HG03442 (cell line): ENCODE results near the gene PATJ.

Experiments
- ATAC-seq: cut with Tn5 transposase; IDR thresholded peaks from one replicate; pipeline ENCODE4 v1.9.1; 2021; ENCODE audit warnings: mild to moderate bottlenecking, moderate library complexity; ENCODE audit not compliant: unreplicated experiment

The PATJ gene

GRCh38 chr1:61976566-61976965 lies 234.3 kb downstream of the PATJ start:
- no peak for ATAC-seq

- no peak for ATAC-seq
Measured at GRCh38 chr1:61978796-61979195, 236.5 kb downstream of the PATJ start.

GRCh38 chr1:61979729-61980128 lies 237.4 kb downstream of the PATJ start:
- no peak for ATAC-seq

DNA sequence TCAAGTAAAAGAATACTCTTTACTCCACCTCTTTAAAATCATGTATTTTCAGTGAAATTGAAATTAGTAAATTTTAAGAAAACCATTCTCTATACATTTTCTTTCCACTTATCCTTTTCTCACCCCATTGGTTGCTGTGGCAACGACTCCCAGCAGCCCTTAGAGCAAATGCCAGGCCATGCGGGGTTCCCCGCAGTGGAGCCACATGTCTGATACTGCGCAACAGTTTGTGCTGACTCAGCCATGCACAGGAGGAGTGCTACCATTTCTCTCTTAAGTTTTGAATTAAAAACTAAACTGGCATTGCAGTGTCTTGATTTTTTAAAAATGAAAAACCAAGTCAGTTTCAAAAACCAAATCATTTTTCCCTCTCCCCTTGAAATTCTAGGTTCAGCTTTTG lies 238.3 kb downstream of the PATJ start:
- ATAC-seq, result no peak

- ATAC-seq, result no peak
Measured at GRCh38 chr1:61981870-61982660, 239.8 kb downstream of the PATJ start.

DNA sequence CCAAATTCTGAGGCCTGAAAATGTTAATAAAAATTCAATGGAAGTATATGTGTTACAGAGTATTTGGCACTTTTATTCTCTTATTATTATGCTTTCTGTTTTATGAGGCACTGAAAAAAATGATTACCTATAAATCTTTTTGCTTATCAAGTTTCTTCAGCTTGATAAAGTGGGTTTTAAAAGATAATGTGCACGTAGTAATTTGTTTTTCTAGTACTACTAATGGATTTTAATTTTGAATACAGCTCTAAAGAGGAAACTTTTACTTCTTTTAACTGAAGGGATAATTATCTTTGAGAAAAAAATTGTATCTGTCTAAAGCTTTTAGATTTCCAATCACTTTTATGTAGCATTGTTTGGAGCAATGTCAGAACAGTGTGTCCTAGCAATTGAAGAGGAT lies 241.0 kb downstream of the PATJ start:
- ATAC-seq, result no peak

DNA sequence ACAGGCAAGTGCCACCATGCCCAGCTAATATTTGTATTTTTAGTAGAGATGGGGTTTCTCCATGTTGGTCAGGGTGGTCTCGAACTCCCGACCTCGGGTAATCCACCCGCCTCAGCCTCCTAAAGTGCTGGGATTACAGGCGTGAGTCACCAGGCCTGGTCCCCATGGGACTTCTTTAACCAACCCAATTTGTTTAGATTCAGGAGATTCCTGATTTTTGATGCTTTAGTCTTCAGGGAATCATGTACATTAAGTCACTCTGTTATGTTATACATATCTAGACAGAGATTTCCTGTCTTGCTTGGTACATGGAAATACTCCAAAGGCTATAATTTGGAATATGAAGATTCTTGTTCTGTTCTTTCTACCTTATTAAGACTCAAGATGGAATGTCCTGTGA lies 250.0 kb downstream of the PATJ start:
- ATAC-seq, result no peak

- ATAC-seq, result no peak
Measured at GRCh38 chr1:61993331-61993961, 251.2 kb downstream of the PATJ start.

DNA sequence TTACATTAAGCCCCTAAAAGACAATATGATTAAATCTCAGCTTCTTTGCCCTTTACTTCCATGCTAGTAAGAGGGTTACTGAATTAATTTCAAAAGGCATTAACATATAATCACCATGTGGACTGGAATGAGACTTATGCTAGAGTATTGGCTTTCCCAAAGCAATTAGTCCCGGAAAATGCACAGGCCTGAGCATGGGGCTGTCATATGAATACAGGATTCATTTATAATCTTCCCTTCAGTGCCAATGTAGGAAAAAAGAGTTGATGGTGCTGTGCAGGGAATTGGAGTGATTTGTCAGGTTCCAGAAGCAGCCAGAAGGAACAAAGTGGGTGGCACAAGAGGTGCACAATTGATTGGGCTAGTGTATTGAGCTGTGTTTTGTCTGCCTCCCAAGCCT lies 253.4 kb downstream of the PATJ start:
- no peak for ATAC-seq

GRCh38 chr1:61997123-61997522 lies 254.8 kb downstream of the PATJ start:
- ATAC-seq, result no peak

GRCh38 chr1:62003777-62004176 lies 261.5 kb downstream of the PATJ start:
- no peak for ATAC-seq

- no peak for ATAC-seq
Measured at GRCh38 chr1:62006690-62007089, 264.4 kb downstream of the PATJ start.

DNA sequence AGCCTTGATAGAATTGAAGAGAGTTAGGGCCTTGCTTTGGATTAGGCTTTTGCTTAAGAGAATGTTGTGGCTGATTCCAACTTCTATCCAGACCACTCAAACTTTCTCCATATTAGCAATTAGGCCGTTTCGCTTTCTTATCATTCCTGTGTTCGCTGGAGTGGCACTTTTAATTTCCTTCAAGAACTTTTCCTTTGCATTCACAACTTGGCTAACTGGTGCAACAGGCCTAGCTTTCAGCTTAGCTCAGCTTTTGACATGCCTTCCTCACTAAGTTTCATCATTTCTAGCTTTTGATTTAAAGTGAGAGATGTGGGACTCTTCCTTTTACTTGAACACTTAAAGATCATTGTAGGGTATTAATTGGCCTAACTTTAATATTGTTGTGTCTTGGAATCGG lies 268.7 kb downstream of the PATJ start:
- ATAC-seq, result no peak

GRCh38 chr1:62012095-62012494 lies 269.8 kb downstream of the PATJ start:
- no peak for ATAC-seq

- no peak for ATAC-seq
Measured at GRCh38 chr1:62012836-62013235, 270.6 kb downstream of the PATJ start.

DNA sequence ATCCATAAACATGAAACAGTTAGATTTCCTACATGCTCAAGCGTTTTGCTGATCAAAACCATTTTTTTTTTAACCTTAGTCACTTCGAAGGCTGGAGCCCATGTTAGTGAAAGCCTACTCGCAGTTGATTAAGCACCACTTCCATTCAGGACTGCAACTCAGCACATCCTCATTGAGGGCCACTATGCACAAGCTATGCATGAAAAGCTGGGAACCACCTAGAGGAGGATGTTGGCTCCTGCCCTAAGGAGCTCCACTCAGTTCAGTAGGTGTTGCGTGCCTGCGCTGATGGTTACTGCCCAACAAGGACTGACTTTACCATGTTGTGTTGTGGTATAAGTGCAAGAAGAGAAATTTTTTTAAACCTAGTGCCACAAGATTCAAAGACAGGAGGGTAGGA lies 271.0 kb downstream of the PATJ start:
- ATAC-seq, result no peak

GRCh38 chr1:62022382-62022983 lies 280.2 kb downstream of the PATJ start:
- no peak for ATAC-seq

- no peak for ATAC-seq
Measured at GRCh38 chr1:62024690-62025089, 282.4 kb downstream of the PATJ start.

GRCh38 chr1:62025154-62025553 lies 282.9 kb downstream of the PATJ start:
- ATAC-seq, result no peak

DNA sequence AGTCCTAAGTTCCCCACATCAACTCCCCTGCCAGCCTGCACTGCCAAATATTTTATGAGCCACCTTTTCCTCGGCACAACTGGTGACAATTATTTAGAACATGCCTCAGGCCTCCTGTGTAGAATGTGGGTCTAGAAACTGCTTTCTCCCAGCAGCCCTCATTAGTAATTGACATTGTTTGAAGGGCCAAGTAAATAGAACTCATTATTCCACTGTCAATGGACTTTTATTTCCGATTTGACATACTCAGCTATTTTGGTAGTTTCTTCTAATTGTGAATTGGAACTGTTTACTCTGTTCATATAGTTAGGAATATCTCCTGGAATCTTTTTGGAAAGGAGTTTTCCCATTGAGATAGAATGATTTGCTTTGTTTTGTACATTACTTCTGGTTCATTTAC lies 283.6 kb downstream of the PATJ start:
- no peak for ATAC-seq

DNA sequence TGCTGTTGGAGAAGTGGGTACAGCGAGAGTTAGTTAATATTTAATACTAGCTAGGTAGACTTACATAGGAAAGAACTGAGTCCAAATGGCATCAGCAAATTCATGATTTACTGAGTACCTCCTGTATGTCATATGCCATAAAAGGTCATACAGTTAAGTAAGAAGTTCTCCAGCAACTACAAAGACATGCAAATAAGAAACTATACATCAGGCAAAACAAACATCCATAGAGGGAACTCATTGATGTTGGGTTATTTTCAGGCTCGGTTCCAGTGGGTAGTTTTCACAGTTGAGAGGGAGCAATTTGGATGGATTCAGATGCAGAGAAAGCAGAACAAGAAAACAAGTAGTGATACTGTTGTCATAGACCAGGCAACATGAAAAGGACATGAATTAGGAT lies 287.4 kb downstream of the PATJ start:
- ATAC-seq, result no peak

DNA sequence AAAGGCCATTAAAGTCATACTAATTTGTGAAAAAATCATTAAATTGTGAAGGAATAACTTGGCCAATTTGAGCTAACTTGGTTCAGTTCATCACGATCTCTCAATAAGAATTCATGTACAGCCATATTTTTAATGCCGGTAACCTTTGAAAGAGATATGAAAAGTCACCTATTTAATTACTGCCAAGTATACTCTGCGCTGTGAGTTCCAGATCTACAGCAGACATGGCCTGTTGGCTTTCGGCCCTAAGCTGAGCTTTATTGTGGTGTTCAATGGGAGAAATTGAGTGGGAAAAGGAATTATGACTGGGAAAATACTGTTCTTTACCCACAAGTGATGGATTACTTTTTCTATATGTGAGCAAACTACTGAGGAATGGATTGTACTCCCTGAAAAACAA lies 292.5 kb downstream of the PATJ start:
- no peak for ATAC-seq
